Measurements from ENCODE around the gene NSMCE1.
"Not testable (repeated sequence)": the region's sequence is repeated elsewhere in the genome, so short reads cannot be mapped to it uniquely, and the experiment has no call there.

The NSMCE1 gene

GRCh38 chr16:27220527-27220926 lies 48.0 kb downstream of the NSMCE1 start:
- H3K4me3 ChIP-seq (ENCODE audit: low read depth, low read length) = no peak overlapping the region

GRCh38 chr16:27220120-27220519 lies 48.5 kb downstream of the NSMCE1 start:
- no peak overlapping the region for H3K4me3 ChIP-seq (ENCODE audit: low read depth, low read length)

- H3K4me3 ChIP-seq (ENCODE audit: low read depth, low read length) = no peak overlapping the region
Measured at GRCh38 chr16:27219161-27219560, 49.4 kb downstream of the NSMCE1 start.

- no peak overlapping the region for H3K4me3 ChIP-seq (ENCODE audit: low read depth, low read length)
Measured at GRCh38 chr16:27218756-27219155, 49.8 kb downstream of the NSMCE1 start.

- no peak overlapping the region for H3K4me3 ChIP-seq (ENCODE audit: low read depth, low read length)
Measured at GRCh38 chr16:27217256-27217655, 51.3 kb downstream of the NSMCE1 start.

GRCh38 chr16:27216297-27216885 lies 52.2 kb downstream of the NSMCE1 start:
- H3K4me3 ChIP-seq (ENCODE audit: low read depth, low read length) = no peak overlapping the region

GRCh38 chr16:27215660-27216059 lies 52.9 kb downstream of the NSMCE1 start:
- no peak overlapping the region for H3K4me3 ChIP-seq (ENCODE audit: low read depth, low read length)

GRCh38 chr16:27214084-27214961 lies 54.2 kb downstream of the NSMCE1 start:
- no peak overlapping the region for H3K4me3 ChIP-seq (ENCODE audit: low read depth, low read length)

- no peak overlapping the region for H3K4me3 ChIP-seq (ENCODE audit: low read depth, low read length)
Measured at GRCh38 chr16:27211026-27211425, 57.5 kb downstream of the NSMCE1 start.

- H3K4me3 ChIP-seq (ENCODE audit: low read depth, low read length) = no peak overlapping the region
Measured at GRCh38 chr16:27210174-27210573, 58.4 kb downstream of the NSMCE1 start.

- H3K4me3 ChIP-seq (ENCODE audit: low read depth, low read length) = no peak overlapping the region
Measured at GRCh38 chr16:27209591-27209990, 59.0 kb downstream of the NSMCE1 start.

- H3K4me3 ChIP-seq (ENCODE audit: low read depth, low read length) = no peak overlapping the region
Measured at GRCh38 chr16:27208796-27209195, 59.8 kb downstream of the NSMCE1 start.

- H3K4me3 ChIP-seq (ENCODE audit: low read depth, low read length) = no peak overlapping the region
Measured at GRCh38 chr16:27208081-27208680, 60.4 kb downstream of the NSMCE1 start.

GRCh38 chr16:27207121-27207520 lies 61.5 kb downstream of the NSMCE1 start:
- H3K4me3 ChIP-seq (ENCODE audit: low read depth, low read length) = not testable (repeated sequence)

GRCh38 chr16:27205423-27206065 lies 63.0 kb downstream of the NSMCE1 start:
- no peak overlapping the region for H3K4me3 ChIP-seq (ENCODE audit: low read depth, low read length)

- peak overlapping the region; percentile 98 for H3K4me3 ChIP-seq (ENCODE audit: low read depth, low read length)
Measured at GRCh38 chr16:27204312-27204915, 64.2 kb downstream of the NSMCE1 start.

- H3K4me3 ChIP-seq (ENCODE audit: low read depth, low read length) = peak within 1 kb of the TSS; percentile 98
Measured at GRCh38 chr16:27203507-27204311, 64.9 kb downstream of the NSMCE1 start, which contains the start of gene KDM8. Gene KDM8, plus strand, starts transcription at chr16:27203526. Its CDS starts 6,598 bp downstream, at chr16:27210124.

GRCh38 chr16:27202923-27203506 lies 65.6 kb downstream of the NSMCE1 start:
- peak overlapping the region; percentile 98 for H3K4me3 ChIP-seq (ENCODE audit: low read depth, low read length)

GRCh38 chr16:27200914-27201313 lies 67.7 kb downstream of the NSMCE1 start:
- H3K4me3 ChIP-seq (ENCODE audit: low read depth, low read length) = not testable (repeated sequence)

- no peak overlapping the region for H3K4me3 ChIP-seq (ENCODE audit: low read depth, low read length)
Measured at GRCh38 chr16:27199736-27200135, 68.8 kb downstream of the NSMCE1 start.
